Fibroblast of villous mesenchyme (primary cell): ENCODE data around the gene CENPC. TPM values are rescaled to one million over a fixed set of nuclear protein-coding genes. Genes with fewer than 3 reads are reported as not detected.

Experiments
- DNase-seq: peaks from one replicate; pipeline ENCODE4 v3.0.0-alpha.2; 2010; ENCODE audit warnings: low read depth
- H3K4me3 ChIP-seq: 2 replicates; pipeline ENCODE4 v1.5.1; 2011; ENCODE audit warnings: low read depth, mild to moderate bottlenecking, low read length
- total RNA-seq: library from RNA; depleted of rRNA; stranded (reverse); fragments of >200 nt; gene quantifications from 2 replicates; pipeline ENCODE4 v1.2.3, GENCODE V29; 2012
- TF ChIP-seq, protein P1 (sequence below): IDR thresholded peaks from 2 replicates; pipeline ENCODE4 v1.5.1; 2012; ENCODE audit warnings: low read depth, mild to moderate bottlenecking, low read length; ENCODE audit not compliant: insufficient read depth

CENPC gene
- total RNA-seq, 1 donor: 18.1 TPM

DNA sequence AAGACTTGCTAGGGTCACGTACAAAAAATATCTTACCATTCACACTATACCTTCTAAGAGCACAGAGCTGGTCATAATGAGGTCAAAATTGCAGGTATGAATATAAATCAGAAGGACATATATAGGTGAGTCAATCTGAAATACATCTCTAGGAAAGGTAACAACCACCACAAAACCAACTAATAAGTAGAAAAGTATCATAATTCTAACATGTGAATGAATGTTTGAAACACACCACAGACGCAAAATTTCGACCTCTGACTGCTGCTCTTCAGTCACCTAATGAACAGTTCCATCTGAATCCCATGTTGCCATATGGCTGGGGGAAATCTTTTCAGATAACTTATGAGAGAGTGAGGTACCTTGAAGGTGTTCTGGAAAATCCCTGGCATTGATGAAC lies 35.3 kb upstream of the CENPC start:
- TF ChIP-seq, protein P1, sequence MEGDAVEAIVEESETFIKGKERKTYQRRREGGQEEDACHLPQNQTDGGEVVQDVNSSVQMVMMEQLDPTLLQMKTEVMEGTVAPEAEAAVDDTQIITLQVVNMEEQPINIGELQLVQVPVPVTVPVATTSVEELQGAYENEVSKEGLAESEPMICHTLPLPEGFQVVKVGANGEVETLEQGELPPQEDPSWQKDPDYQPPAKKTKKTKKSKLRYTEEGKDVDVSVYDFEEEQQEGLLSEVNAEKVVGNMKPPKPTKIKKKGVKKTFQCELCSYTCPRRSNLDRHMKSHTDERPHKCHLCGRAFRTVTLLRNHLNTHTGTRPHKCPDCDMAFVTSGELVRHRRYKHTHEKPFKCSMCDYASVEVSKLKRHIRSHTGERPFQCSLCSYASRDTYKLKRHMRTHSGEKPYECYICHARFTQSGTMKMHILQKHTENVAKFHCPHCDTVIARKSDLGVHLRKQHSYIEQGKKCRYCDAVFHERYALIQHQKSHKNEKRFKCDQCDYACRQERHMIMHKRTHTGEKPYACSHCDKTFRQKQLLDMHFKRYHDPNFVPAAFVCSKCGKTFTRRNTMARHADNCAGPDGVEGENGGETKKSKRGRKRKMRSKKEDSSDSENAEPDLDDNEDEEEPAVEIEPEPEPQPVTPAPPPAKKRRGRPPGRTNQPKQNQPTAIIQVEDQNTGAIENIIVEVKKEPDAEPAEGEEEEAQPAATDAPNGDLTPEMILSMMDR: no peak
- DNase-seq: no peak
- H3K4me3 ChIP-seq: no peak overlapping the region

DNA sequence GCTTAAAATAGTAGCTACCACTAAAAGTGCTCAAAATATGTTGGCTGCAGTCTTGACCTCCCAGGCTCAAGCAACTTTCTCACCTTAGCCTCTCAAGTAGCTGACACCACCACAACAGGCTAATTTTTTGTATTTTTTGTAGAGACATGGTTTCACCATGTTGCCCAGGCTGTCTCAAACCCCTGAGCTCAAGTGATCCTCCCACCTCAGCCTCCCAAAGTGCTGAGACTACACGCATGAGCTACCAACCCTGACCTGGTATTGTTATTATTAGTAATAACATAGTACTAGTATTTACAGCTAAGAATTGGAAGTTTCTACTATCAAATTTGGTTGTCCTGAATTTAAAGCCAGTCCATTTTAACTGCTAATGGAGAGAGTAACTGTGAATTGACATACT lies 31.2 kb upstream of the CENPC start:
- H3K4me3 ChIP-seq: no peak overlapping the region
- DNase-seq: no peak
- TF ChIP-seq, protein P1: no peak

DNA sequence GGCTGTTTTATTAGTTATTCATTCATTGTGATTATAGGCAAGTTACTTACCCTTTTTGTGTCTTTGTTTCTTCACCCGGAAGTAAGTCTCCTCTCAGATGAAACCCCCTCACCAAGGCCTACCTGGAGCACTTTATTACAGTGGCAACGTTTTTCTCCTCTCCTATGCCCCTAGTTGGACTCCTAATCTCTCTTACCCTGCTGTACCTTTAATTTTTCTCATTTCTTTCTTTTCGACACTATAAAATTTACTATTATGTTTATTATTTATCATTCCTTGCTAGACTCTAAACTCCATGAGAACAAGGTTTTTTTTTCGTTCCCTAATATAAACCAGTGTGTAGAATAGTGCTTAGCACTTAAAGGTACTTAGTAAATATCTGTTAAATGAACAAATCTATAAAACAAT lies 30.8 kb upstream of the CENPC start:
- no peak overlapping the region for H3K4me3 ChIP-seq
- no peak for DNase-seq
- TF ChIP-seq, protein P1: no peak

DNA sequence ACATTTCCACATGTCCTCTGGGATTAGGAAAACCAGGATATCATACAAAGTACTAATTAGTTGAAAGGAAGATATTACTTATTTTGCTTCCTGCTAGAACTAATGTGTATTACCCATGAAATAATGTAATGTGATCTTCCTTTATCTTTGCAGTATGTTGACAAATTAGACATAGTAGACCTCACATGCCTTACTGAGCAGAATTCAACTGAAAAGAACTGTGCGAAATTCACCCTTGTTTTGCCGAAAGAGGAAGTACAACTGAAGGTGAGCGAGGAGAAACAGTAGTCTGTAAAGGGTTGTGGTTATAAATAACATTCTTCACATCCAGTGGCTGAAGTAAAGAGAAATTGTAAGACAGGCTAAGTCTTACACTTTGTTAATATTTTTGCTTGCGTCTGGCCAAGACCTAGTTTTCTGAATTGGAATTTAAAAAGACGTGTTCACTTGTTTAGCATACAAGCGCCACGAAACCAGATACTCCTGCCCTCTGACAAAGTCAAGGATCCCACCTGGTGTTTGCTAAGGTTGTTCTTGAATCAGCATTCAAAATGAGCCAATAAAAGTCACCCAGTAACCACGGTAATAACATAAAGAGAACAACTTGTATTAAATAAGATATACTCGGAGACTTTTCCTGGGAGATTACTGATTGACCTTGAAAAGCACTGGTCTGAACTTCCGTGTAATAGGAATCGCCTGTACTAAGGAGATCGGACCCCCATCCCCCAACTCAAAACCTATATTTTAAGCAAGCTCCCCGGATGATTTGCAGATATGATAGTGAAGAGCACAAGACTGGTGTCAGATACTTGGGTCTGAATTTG lies 30.1 kb upstream of the CENPC start:
- TF ChIP-seq, protein P1: no peak
- H3K4me3 ChIP-seq: no peak overlapping the region
- DNase-seq: no peak

DNA sequence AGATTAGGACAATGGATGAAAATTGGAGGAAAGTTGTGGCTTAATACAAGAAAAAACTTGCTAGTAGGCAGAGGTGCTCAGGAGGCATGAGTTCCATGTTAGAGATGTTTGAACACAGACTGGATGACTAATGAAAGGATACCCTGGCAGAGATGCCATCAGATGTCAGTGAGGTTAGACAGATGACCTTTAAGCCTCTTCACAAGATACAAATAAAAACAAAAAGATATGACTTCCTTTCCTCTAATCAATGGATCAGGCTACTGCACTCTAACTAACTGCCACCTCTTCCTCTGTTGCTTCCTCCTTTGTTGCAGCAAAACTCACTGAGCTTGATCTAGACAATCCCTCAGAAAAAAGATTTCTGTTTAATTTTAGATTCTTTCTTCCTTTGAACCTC lies 27.9 kb upstream of the CENPC start:
- TF ChIP-seq, protein P1: no peak
- no peak for DNase-seq
- H3K4me3 ChIP-seq: no peak overlapping the region

DNA sequence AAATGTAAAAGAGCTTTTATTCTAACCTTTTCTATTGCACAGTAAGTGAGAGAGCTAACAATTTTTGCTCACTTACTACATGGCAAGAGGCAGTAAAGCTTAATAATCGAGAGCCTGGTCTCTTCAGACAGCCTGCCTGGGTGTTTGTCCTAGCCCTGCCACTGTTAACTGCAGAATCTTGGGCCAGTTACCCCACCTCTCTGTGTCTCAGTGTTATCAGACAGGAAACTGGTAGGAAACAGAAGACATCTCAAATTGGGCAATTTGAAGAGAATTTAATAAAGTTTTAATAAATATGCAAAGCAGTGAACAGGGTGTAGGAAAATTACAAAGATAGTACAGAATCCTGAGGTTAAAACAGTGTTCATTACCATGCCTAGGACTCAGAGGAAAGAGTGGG lies 26.7 kb upstream of the CENPC start:
- H3K4me3 ChIP-seq: no peak overlapping the region
- no peak for DNase-seq
- TF ChIP-seq, protein P1: no peak

DNA sequence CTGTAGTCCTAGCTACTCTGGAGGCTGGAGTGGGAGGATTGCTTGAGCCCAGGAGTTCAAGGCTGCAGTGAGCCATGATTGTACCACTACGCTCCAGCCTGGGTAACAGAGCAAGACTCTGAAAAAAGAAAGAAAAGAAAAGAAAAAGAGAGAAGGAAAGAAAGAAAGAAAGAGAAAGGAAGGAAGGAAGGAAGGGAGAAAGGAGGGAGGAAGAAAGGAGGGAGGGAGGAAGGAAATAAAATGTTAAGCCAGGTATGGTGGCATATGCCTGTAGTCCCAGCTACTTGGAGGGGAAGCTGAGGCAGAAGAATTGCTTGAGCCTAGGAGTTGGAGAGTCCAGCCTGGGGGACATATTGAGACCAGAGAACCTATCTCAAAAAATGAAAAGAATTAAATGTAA lies 25.2 kb upstream of the CENPC start:
- DNase-seq: no peak

More for the DNA sequence above, 25.2 kb upstream of the CENPC start:
- TF ChIP-seq, protein P1: no peak
- H3K4me3 ChIP-seq: no peak overlapping the region
